HG02610 (cell line): ENCODE measurements around the gene ACTRT3.
"Not testable (repeated sequence)": the region's sequence is repeated elsewhere in the genome, so short reads cannot be mapped to it uniquely, and the experiment has no call there.

Source experiments
- ATAC-seq: cut with Tn5 transposase; IDR thresholded peaks from one replicate; pipeline ENCODE4 v1.9.1; 2021; ENCODE audit warnings: mild to moderate bottlenecking, moderate library complexity; ENCODE audit not compliant: unreplicated experiment

The ACTRT3 gene

DNA sequence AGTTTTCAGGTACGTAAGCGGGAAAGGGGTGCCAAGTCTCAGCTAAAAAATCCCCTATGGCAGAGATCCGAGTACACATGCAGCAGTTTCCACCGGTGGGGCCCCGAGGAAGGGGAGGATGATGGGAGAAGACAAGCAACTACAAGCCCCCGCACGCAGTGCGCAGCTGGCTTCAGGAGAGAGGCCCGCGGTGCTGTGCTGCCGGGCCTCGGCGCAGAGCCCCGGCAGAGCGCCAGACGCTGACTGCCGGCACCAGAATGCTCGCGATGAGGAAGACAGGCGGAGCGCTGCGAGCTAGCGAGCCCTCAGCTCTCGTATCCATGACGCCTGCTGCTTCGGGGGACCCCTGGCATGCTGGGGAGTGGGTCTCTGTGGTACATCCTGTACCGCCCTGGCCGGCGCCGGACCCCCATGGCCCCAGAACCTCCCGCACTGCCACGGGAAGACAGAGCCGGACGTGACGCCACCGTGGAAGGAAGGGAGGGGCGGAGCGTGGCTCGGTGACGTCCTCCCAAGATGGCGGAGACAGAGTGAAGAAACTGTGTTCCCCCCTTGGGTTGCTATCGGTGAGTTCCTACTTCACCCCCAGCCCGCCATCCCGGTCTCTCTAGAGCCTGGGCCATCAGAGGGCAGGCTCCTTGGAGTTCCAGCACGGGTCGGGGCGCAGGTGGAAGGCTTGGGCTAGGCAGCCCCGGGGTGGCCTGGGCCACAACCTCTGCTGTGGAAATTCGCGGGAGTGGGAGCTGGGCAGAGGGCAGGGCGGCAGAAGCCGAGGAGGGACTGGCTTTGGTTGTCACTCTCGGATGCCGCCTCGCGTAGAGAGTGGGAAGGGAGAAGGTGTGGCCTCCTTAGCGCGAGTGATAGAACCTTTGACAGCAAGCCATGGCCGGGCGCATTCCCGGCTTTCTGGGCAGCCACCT is 3.8 kb upstream of the ACTRT3 start, which contains the start of gene MYNN:
TSS of gene MYNN (plus strand) at position 500 of the 920 bp plus-strand sequence. CDS start 900 bp downstream, outside the sequence.
- ATAC-seq = peak; percentile 83

DNA sequence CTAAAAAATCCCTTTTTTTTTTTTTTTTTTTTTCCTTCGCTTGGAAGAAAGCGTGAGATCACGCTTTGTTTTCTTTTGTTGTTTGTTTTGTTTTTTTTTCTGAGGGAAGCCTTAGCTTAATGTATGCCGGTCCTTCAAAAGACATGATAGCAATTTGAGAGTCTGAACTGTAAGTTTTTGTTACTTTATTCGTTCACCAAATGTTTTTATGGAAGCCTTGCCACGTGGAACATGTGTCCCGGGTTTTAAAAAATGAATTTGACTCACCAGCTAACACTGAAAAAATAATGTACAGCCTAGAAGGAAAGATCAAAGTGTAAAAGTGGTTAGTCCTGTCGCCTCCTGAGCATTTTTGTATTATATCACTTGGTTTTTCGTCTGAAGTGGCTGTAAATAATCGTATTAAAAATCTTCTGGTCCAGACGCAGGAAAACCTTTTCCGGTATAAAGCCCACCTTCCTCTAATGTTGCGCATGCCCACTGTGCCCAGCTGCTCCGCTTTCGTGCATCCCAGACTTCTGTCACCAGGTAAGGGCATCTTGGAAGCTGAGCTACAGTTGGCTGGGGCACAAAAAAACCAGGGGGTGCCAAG is 3.0 kb upstream of the ACTRT3 start:
- peak; percentile 17 for ATAC-seq

DNA sequence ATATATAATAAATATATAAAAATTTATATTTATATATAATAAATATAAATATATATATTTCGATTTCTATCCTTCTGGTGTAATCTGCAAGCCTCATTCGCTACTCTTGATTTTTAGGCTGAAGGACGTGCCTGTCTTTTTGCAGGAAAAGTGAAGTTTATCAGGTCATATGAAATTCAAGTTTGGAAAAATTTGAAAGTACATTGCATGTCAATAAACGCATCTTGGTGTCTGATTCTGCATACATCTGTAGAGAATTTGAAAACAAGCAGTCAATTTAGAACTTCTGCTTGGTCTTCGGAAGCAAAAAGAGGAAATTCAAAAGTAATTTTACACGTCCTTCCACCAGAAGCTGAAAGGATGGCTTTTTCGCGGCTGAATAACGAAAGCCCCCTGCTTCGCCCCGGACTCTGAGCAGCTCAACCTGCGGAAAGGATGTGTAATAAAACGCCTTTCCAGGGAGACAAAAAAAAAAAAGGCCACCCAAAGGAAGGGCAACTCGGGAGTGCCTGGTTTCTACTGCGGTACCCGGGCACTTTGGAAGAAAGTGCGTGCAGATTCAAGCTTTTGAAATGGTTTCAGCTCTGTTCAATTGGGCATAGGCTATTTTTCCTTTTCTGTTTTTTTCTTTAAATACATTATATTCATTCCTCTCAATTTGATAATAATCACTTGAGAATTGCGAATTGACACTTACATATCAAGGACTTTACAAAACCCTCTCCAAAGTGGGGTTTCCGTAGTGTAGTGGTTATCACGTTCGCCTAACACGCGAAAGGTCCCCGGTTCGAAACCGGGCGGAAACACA is 2.3 kb upstream of the ACTRT3 start:
- peak; percentile 9 for ATAC-seq

DNA sequence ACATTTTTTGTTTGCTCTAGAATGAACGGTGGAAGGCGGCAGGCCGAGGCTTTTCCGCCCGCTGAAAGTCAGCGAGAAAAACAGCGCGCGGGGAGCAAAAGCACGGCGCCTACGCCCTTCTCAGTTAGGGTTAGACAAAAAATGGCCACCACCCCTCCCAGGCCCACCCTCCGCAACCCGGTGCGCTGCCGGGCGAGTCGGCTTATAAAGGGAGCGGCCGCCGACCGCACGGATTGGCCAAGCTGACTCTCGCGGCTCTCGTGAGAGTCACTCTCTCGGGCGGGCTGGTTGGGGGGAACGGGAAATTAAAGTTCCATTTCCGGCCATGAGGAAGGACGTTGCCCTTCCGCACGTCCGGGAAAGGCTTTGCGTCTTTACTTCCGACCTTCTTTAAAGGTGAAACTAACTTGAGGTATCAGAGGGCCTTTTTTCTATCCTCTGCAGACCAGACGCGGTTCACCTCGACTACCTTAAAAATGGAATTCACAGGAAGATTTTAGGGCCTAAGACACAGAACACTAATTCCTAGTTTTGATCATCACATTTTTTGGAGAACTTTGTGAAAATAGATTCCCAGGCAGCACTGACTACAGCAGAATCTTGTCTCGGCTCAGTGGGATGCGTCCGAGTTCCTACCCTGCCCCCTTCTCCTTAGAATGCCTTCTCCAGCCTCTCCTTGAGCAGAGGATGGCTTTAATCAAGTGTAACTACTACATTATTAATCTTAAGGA is 4.3 kb downstream of the ACTRT3 start, which contains the start of gene TERC:
TSS of gene TERC (minus strand) at position 179 of the 731 bp plus-strand sequence.
- ATAC-seq = peak; percentile 73

DNA sequence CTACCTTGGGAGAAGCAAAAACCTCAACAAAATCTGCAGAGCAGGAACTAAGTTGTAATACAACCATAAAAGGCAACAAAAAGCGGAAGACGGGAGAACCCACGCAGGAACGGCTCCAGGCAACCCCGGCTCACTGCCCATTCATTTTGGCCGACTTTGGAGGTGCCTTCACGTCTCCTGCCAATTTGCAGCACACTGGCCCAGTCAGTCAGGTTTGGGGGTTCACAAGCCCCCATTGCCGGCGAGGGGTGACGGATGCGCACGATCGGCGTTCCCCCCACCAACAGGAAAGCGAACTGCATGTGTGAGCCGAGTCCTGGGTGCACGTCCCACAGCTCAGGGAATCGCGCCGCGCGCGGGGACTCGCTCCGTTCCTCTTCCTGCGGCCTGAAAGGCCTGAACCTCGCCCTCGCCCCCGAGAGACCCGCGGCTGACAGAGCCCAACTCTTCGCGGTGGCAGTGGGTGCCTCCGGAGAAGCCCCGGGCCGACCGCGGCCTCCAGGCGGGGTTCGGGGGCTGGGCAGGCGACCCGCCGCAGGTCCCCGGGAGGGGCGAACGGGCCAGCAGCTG is 5.0 kb downstream of the ACTRT3 start:
- ATAC-seq = peak; percentile 29

DNA sequence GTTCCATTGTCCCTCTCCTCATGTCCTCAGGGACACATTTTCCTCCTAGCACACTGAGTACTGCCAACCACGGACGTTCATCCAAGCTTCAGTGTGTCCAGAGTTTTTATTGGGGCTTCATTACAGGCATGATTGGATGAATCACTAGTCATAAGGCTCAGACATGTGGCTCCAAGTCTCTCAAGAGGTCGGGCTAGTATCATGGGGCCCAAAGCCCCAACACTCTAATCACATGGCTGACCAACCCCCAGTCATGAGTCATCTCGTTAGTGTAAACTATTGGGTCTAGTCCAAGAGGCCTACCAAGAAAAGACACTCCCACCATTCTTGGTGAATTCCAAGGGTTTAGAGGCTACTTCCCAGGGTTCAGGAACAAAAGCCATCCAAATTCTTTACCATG is 8.9 kb downstream of the ACTRT3 start:
- ATAC-seq = no peak

DNA sequence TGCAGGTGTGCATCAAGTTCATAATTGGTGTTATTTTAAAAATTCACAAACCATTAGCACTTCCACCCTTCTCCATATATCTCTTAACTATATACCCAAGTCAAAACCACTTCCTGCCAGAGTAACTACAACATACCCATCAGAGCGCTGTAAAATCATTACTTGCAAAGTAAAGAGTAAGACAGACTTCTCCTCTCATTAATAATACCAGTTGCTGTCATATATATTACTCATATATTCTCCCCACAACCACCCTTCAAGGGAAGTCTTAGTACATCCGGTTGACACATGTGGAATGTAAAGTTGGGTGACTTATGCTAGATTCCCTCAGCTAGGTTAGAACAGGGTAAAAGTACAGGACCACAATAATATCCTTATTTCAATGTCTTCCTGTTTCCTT is 10.1 kb downstream of the ACTRT3 start:
- peak; percentile 74 for ATAC-seq

DNA sequence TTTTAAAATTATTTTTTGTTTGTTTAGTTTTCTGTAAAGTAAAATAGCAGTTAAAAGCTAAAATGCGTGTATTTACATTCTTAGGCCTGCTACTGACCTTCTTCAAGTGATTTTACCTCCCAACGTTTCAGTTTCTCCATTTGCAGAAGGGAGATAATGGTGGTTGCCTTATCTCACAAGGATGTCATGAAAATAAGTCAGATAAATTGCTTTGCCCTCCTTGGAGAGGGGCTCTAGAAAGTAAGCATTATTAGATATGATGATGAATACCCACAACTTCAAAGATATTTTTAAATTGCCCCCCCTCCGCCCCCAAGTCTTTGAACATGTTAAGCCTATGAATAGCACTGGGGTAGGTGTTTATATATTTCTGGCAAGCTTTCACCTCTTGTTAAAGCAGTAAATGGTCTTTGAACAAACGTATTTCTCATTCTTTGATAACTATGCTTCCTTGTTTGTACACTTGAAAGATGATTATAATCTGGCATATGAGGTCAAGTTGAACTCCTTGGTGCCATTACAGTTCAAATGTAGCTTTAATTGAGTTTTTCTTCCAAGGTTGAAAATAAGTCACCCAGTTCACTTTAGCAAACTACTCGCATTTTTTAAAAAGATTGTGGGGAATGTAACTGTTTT is 10.9 kb downstream of the ACTRT3 start:
- ATAC-seq = no peak

DNA sequence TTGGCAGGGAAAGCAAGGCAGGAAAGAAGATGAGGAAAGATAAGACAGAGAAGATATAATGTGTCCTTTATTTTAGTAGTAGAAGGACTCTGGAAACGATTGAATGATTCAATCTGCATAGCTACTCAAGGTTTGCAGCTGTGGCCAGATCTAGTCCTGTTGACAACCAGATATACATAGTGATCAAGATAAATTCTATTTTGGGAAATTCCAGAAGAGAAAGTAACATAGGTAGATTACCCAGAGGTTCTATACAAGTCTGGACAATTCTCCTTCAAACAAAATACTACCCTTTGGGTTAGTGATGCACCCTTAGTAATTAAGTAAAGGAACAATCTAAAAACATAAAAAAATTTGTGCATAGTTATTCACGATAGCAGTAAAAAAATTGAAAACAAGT is 13.9 kb downstream of the ACTRT3 start:
- ATAC-seq = no peak

DNA sequence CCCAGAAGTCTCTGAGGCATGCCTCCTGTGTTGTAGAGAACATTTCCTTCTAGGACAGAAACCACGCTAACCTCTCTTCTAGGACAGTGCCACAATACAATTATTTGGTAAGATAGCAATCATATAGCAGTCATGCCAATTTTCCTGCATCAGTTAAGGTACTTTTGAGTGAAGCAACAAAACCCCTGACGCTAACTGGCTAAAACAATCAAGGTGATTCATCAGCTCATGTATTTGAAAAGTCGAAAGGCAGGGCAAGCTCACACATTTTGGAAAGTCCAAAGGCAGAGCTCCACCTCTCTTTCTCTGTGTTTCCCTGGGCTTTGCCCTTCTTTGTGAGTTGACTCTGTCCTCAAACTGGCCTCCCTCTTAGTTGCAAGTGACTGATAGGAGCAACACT is 14.7 kb downstream of the ACTRT3 start:
- ATAC-seq = no peak

DNA sequence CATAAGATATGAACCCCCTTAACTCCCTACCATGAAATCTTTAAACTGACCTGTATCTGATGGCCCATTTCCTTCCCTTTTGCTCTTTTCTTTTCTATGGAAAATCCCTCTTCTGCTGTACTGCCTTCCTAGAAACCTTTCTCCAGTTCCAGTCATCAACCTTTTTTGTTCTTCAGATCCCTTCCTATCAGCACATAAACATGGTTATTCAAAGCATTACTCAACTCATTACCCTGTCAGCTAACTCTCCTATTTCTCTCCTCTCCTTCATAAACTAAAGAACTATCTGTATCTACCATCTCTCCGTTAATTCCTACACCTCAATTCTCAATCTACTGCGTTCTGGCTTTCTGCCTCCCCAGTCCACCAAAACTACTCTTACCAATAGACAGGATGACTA is 17.5 kb downstream of the ACTRT3 start:
- no peak for ATAC-seq

DNA sequence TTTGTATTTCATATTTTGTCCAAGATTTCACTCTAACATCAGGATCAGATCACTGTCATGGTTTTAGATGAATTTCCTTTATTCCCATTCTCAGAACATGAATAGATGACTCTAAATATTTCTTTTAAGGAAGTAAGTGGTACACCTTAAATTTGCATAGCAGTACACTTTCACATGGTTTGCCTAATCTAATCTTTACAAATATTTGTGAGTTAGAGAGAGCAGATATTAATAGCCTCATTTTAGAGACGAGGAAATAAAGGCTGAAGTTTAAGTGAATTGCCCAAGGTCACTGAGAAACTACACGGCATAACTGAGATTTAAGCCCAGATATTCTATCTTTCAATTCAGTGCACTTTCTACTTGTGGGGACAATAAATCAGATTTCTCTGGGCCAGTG is 18.7 kb downstream of the ACTRT3 start:
- no peak for ATAC-seq

DNA sequence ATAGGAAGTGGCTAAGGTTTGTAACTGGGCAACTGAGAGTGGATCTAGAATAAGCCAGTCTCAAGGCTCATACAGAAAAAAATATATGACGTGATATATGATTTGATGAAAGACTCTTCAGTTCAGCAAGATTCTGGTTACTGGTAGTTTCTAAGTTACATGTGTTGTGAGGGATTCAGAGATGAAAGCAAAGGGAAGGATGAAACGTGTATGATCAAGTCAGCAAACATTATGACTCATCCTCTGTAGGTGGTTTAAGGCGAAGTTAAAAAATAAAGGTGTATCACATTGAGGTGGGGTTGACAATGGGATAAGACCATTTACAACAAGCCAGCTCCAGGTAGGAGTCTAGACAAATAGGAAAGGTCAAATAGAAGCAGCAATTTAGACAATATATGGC is 20.7 kb downstream of the ACTRT3 start:
- no peak for ATAC-seq

DNA sequence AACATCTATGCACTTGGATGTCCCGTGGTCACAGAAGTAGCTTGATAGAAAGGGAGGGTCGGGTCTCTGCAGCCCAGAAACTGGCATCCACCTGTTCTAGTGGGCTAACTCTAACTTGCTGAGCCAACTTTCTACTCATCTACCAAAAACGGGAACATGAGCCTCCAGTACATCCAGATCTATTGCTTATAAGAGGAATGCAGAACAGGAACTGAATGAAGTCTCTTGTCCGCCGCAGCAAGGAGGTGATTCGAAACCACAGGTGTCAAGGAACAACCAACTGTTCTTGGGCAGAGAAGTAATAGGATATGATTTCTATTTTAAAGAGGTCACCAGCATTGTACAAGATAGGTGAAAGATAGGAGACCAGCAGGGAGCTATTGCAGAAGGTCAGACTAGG is 22.4 kb downstream of the ACTRT3 start:
- no peak for ATAC-seq

DNA sequence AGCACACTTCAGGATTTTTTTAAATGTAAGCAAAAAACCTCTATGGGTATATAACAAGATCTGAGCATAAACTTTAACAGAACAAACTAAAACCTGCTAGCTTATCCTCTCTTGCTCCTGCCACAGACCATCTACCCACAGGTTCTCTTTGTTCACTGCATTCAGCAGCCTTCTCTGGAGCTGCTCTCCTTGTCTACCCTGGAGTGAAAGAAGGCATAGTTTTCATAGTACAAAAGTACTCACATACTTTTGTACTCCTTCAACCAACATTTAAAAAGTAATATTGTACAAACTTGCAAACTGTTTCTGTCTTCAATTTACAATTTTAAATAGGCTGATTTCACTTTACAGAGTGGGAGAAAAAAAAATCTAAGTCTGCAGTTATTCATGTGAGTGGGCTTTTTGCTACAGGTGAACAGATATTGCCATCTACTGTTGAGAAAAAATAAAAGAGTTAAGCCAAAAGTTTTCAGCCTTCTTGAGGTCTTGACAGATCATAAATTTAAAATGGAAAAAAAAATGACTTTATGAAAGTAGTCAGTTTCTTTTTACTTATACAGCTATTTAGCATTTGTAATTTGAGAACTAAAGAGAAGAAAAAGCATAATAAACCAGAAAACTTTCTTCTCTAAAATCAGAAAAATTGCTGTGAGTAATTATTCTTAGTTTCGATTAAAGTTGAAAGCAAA is 24.9 kb downstream of the ACTRT3 start:
- ATAC-seq = no peak

DNA sequence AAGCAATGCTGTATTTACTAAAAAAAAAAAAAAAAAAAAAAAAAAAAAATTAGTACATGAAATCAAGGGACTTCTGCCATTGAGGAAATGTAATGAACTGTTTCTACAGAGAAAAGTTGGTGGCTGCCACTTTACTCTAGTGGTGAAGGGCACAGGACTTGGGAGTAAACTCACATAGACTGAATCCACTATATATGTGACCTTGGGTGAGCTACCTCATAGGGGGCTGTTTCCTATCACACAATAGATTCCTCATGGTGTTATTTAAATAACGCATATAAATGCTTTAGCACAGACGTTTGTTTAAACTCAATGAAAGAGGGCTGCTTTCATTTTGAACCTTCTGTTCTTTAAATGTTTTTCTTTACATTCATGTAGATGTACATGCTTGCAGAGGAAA is 30.3 kb downstream of the ACTRT3 start:
- no peak for ATAC-seq

DNA sequence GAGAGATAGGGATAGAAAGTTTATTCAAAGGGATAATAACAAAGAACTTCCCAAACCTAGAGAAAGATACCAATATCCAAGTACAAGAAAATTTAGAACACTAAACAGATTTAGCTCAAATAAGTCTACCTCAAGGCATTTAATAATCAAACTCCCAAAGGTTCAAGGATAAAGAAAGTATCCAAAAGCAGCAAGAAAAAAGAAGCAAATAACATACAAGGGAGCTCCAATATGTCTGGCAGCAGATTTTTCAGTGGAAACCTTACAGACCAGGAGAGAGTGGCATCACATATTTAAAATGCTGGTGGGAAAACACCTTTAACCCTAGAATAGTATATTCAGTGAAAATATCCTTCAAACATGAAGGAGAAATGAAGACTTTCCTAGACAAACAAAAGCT is 37.5 kb downstream of the ACTRT3 start:
- ATAC-seq = not testable (repeated sequence)

DNA sequence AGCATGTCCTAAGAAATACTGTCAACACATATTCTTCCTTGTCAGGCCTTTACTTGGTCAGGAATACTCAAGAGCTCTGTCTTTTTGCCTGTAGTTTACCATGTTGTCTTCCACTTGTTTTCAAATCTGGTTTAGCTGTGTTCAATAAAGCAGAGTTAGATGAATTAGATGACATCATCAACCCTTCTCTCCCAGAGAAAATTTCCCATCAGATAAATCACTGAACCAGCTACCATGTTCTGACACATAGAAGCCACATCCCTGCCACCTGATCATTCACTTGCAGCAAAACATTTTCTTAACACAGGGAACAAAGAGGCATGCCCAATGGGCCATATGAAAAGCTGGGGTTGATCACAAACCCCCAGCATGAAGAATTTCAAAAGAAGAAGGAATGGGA is 46.6 kb downstream of the ACTRT3 start:
- ATAC-seq = no peak

DNA sequence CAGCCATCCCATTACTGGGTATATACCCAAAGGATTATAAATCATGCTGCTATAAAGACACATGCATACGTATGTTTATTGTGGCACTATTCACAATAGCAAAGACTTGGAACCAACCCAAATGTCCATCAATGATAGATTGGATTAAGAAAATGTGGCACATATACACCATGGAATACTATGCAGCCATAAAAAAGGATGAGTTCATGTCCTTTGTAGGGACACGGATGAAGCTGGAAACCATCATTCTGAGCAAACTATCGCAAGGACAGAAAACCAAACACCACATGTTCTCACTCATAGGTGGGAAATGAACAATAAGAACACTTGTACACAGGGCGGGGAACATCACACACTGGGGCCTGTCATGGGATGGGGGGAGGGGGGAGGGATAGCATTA is 50.9 kb downstream of the ACTRT3 start:
- ATAC-seq = not testable (repeated sequence)
